WTC11 (cell line): ENCODE measurements around the gene CGNL1. TPM values are rescaled to one million over a fixed set of nuclear protein-coding genes. Genes with fewer than 3 reads are reported as not detected.

Experiments used
- CREM ChIP-seq: sonication (generic); formaldehyde crosslinking; IDR thresholded peaks from 2 replicates; pipeline ENCODE4 v1.8.1; 2022; ENCODE audit warnings: mild to moderate bottlenecking, missing genetic modification reagents, moderate library complexity
- ETV6 ChIP-seq: sonication (generic); formaldehyde crosslinking; IDR thresholded peaks from 2 replicates; pipeline ENCODE4 v1.8.1; 2022; ENCODE audit warnings: mild to moderate bottlenecking, missing genetic modification reagents
- FOXK1 ChIP-seq: sonication (generic); formaldehyde crosslinking; IDR thresholded peaks from 2 replicates; pipeline ENCODE4 v1.8.0; 2022; ENCODE audit warnings: mild to moderate bottlenecking, moderate library complexity, missing genetic modification reagents
- FOXP1 ChIP-seq: sonication (generic); formaldehyde crosslinking; IDR thresholded peaks from 2 replicates; pipeline ENCODE4 v1.8.0; 2022; ENCODE audit warnings: missing genetic modification reagents, mild to moderate bottlenecking, moderate library complexity, borderline replicate concordance
- NFYB ChIP-seq: sonication (generic); formaldehyde crosslinking; conservative IDR thresholded peaks from 2 replicates; pipeline ENCODE4 v1.8.0; 2022; ENCODE audit warnings: low read depth, missing genetic modification reagents
- NR1H2 ChIP-seq: sonication (generic); formaldehyde crosslinking; IDR thresholded peaks from 2 replicates; pipeline ENCODE4 v1.9.0; 2021; ENCODE audit warnings: mild to moderate bottlenecking, moderate library complexity, missing genetic modification reagents
- NR2C2 ChIP-seq: sonication (generic); formaldehyde crosslinking; IDR thresholded peaks from 2 replicates; pipeline ENCODE4 v1.8.0; 2022; ENCODE audit warnings: mild to moderate bottlenecking, missing genetic modification reagents
- RELA ChIP-seq: sonication (generic); formaldehyde crosslinking; IDR thresholded peaks from 2 replicates; pipeline ENCODE4 v1.8.1; 2022; ENCODE audit warnings: missing genetic modification reagents, mild to moderate bottlenecking, borderline replicate concordance
- ZNF121 ChIP-seq: sonication (generic); formaldehyde crosslinking; IDR thresholded peaks from 2 replicates; pipeline ENCODE4 v1.8.0; 2023; ENCODE audit warnings: missing genetic modification reagents
- ZNF232 ChIP-seq: sonication (generic); formaldehyde crosslinking; IDR thresholded peaks from 2 replicates; pipeline ENCODE4 v1.8.0; 2022; ENCODE audit warnings: mild to moderate bottlenecking, missing genetic modification reagents
- ZNF416 ChIP-seq: fragments of 250-450 bp; sonication (Bioruptor Pico); IDR thresholded peaks from 2 replicates; pipeline ENCODE4 v1.9.0; 2021; ENCODE audit warnings: mild to moderate bottlenecking, inconsistent platforms
- ZNF671 ChIP-seq: fragments of 250-450 bp; sonication (Bioruptor Pico); IDR thresholded peaks from 2 replicates; pipeline ENCODE4 v1.8.0; 2021; ENCODE audit warnings: mild to moderate bottlenecking
- total RNA-seq: library from RNA; stranded (reverse); gene quantifications from 3 replicates; pipeline ENCODE4 v1.2.3, GENCODE V29; 2021
- TF ChIP-seq, protein P1 (sequence below): fragments of 250-450 bp; sonication (Bioruptor Pico); IDR thresholded peaks from 2 replicates; pipeline ENCODE4 v2.1.2; 2022; ENCODE audit warnings: mild to moderate bottlenecking, moderate library complexity
- TF ChIP-seq, protein P2 (sequence below): sonication (generic); formaldehyde crosslinking; IDR thresholded peaks from 2 replicates; pipeline ENCODE4 v1.8.0; 2023; ENCODE audit warnings: mild to moderate bottlenecking, missing genetic modification reagents
- TF ChIP-seq, protein P3 (sequence below): sonication (generic); formaldehyde crosslinking; IDR thresholded peaks from 2 replicates; pipeline ENCODE4 v1.8.0; 2022; ENCODE audit warnings: mild to moderate bottlenecking, missing genetic modification reagents
- TF ChIP-seq, protein P4 (sequence below): sonication (generic); formaldehyde crosslinking; IDR thresholded peaks from 2 replicates; pipeline ENCODE4 v1.8.0; 2022; ENCODE audit warnings: mild to moderate bottlenecking, missing genetic modification reagents
- TF ChIP-seq, protein P5 (sequence below): fragments of 250-450 bp; sonication (Bioruptor Pico); IDR thresholded peaks from 2 replicates; pipeline ENCODE4 v1.9.0; 2021; ENCODE audit warnings: mild to moderate bottlenecking
- TF ChIP-seq, protein P6 (sequence below): fragments of 250-450 bp; sonication (Bioruptor Pico); IDR thresholded peaks from 2 replicates; pipeline ENCODE4 v1.8.0; 2021; ENCODE audit warnings: mild to moderate bottlenecking

The CGNL1 gene
- total RNA-seq, 1 experiment from 2014 or later: 57.3 TPM

DNA sequence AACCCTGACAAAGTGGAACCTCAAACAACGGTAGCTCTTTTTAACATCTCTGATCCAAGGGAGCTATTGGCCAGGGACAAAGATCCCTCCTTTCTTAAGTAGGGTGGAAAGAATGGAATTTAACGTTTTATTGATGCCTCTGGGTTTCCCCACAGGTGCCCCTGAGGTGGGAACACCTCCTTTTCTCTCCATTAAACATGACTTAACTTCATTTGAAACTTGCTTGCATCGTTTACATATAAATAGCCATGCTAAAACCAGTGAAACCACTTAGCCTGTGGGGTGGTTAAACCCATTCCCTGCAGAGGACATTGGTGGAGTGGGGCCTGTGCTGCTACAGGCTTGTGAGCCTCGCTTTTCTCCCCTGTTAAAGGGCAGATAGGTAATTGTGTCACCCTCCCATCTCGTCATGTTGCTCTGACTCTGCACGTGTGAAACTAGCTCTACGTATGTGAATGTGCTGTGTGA, 9.7 kb downstream of the CGNL1 start (continued):
- TF ChIP-seq, protein P1, sequence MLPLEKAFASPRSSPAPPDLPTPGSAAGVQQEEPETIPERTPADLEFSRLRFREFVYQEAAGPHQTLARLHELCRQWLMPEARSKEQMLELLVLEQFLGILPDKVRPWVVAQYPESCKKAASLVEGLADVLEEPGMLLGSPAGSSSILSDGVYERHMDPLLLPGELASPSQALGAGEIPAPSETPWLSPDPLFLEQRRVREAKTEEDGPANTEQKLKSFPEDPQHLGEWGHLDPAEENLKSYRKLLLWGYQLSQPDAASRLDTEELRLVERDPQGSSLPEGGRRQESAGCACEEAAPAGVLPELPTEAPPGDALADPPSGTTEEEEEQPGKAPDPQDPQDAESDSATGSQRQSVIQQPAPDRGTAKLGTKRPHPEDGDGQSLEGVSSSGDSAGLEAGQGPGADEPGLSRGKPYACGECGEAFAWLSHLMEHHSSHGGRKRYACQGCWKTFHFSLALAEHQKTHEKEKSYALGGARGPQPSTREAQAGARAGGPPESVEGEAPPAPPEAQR (CRISPR knock-in tag): no peak
- TF ChIP-seq ETV6 (CRISPR knock-in tag) (0 out of 2 replicates have a peak, but pooled peaks have one; percentile 66), FOXP1 (CRISPR knock-in tag) (no peak), RELA (no peak), FOXK1 (CRISPR knock-in tag) (peak; percentile 48; the same call in 1 of the 2 replicates), ZNF232 (no peak), NR2C2 (CRISPR knock-in tag) (no peak), NFYB (no peak), NR1H2 (CRISPR knock-in tag) (no peak), CREM (peak; percentile 36; the same call in 1 of the 2 replicates), ZNF671 (no peak), ZNF121 (CRISPR knock-in tag) (peak; percentile 55; the same call in 1 of the 2 replicates), ZNF416 (CRISPR knock-in tag) (no peak)
- TF ChIP-seq, protein P2, sequence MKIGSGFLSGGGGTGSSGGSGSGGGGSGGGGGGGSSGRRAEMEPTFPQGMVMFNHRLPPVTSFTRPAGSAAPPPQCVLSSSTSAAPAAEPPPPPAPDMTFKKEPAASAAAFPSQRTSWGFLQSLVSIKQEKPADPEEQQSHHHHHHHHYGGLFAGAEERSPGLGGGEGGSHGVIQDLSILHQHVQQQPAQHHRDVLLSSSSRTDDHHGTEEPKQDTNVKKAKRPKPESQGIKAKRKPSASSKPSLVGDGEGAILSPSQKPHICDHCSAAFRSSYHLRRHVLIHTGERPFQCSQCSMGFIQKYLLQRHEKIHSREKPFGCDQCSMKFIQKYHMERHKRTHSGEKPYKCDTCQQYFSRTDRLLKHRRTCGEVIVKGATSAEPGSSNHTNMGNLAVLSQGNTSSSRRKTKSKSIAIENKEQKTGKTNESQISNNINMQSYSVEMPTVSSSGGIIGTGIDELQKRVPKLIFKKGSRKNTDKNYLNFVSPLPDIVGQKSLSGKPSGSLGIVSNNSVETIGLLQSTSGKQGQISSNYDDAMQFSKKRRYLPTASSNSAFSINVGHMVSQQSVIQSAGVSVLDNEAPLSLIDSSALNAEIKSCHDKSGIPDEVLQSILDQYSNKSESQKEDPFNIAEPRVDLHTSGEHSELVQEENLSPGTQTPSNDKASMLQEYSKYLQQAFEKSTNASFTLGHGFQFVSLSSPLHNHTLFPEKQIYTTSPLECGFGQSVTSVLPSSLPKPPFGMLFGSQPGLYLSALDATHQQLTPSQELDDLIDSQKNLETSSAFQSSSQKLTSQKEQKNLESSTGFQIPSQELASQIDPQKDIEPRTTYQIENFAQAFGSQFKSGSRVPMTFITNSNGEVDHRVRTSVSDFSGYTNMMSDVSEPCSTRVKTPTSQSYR (CRISPR knock-in tag): no peak
- TF ChIP-seq, protein P3, sequence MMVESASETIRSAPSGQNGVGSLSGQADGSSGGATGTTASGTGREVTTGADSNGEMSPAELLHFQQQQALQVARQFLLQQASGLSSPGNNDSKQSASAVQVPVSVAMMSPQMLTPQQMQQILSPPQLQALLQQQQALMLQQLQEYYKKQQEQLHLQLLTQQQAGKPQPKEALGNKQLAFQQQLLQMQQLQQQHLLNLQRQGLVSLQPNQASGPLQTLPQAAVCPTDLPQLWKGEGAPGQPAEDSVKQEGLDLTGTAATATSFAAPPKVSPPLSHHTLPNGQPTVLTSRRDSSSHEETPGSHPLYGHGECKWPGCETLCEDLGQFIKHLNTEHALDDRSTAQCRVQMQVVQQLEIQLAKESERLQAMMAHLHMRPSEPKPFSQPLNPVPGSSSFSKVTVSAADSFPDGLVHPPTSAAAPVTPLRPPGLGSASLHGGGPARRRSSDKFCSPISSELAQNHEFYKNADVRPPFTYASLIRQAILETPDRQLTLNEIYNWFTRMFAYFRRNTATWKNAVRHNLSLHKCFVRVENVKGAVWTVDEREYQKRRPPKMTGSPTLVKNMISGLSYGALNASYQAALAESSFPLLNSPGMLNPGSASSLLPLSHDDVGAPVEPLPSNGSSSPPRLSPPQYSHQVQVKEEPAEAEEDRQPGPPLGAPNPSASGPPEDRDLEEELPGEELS (CRISPR knock-in tag): no peak; the same call in 1 of the 2 replicates
- TF ChIP-seq, protein P4, sequence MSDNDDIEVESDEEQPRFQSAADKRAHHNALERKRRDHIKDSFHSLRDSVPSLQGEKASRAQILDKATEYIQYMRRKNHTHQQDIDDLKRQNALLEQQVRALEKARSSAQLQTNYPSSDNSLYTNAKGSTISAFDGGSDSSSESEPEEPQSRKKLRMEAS (CRISPR knock-in tag): peak; percentile 62; the same call in 1 of the 2 replicates
- TF ChIP-seq, protein P5, sequence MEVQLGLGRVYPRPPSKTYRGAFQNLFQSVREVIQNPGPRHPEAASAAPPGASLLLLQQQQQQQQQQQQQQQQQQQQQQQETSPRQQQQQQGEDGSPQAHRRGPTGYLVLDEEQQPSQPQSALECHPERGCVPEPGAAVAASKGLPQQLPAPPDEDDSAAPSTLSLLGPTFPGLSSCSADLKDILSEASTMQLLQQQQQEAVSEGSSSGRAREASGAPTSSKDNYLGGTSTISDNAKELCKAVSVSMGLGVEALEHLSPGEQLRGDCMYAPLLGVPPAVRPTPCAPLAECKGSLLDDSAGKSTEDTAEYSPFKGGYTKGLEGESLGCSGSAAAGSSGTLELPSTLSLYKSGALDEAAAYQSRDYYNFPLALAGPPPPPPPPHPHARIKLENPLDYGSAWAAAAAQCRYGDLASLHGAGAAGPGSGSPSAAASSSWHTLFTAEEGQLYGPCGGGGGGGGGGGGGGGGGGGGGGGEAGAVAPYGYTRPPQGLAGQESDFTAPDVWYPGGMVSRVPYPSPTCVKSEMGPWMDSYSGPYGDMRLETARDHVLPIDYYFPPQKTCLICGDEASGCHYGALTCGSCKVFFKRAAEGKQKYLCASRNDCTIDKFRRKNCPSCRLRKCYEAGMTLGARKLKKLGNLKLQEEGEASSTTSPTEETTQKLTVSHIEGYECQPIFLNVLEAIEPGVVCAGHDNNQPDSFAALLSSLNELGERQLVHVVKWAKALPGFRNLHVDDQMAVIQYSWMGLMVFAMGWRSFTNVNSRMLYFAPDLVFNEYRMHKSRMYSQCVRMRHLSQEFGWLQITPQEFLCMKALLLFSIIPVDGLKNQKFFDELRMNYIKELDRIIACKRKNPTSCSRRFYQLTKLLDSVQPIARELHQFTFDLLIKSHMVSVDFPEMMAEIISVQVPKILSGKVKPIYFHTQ: no peak
- TF ChIP-seq, protein P6, sequence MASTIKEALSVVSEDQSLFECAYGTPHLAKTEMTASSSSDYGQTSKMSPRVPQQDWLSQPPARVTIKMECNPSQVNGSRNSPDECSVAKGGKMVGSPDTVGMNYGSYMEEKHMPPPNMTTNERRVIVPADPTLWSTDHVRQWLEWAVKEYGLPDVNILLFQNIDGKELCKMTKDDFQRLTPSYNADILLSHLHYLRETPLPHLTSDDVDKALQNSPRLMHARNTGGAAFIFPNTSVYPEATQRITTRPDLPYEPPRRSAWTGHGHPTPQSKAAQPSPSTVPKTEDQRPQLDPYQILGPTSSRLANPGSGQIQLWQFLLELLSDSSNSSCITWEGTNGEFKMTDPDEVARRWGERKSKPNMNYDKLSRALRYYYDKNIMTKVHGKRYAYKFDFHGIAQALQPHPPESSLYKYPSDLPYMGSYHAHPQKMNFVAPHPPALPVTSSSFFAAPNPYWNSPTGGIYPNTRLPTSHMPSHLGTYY: no peak
